HepG2 (cell line): ENCODE results near the gene TFAP2E. TPM values are rescaled to one million over a fixed set of nuclear protein-coding genes. Genes with fewer than 3 reads are reported as not detected.
A peak's percentile ranks its signal among the peaks of the same experiment; 100 is the strongest.

Experiments
- E2F2 ChIP-seq: sonication (generic); formaldehyde crosslinking; IDR thresholded peaks from 2 replicates; pipeline ENCODE4 v1.4.0; 2020; ENCODE audit warnings: missing genetic modification reagents, borderline replicate concordance
- FIP1L1 ChIP-seq: fragments of 200-400 bp; formaldehyde crosslinking; IDR thresholded peaks from 2 replicates; pipeline ENCODE4 v1.6.1; 2018; ENCODE audit warnings: low read depth, mild to moderate bottlenecking, low read length, moderate library complexity, borderline replicate concordance; ENCODE audit not compliant: insufficient read depth
- FOXA3 ChIP-seq: IDR thresholded peaks from 2 replicates; pipeline ENCODE4 v1.6.1; 2016; ENCODE audit warnings: missing genetic modification reagents, missing compliant biosample characterization
- GFI1 ChIP-seq: sonication (generic); formaldehyde crosslinking; IDR thresholded peaks from 2 replicates; pipeline ENCODE4 v1.5.0; 2020; ENCODE audit warnings: missing genetic modification reagents, mild to moderate bottlenecking, borderline replicate concordance
- HDAC1 ChIP-seq: sonication (generic); formaldehyde crosslinking; IDR thresholded peaks from 2 replicates; pipeline ENCODE4 v1.5.1; 2020; ENCODE audit warnings: mild to moderate bottlenecking, missing genetic modification reagents
- PHF8 ChIP-seq: sonication (generic); formaldehyde crosslinking; IDR thresholded peaks from 2 replicates; pipeline ENCODE4 v1.5.0; 2020; ENCODE audit warnings: missing genetic modification reagents
- POLR2G ChIP-seq: fragments of 200-400 bp; formaldehyde crosslinking; IDR thresholded peaks from 2 replicates; pipeline ENCODE4 v1.6.1; 2018; ENCODE audit warnings: mild to moderate bottlenecking, low read depth, low read length, moderate library complexity
- PRPF4 ChIP-seq: fragments of 200-400 bp; formaldehyde crosslinking; IDR thresholded peaks from 2 replicates; pipeline ENCODE4 v1.6.1; 2016; ENCODE audit warnings: low read length, low read depth; ENCODE audit not compliant: poor library complexity, severe bottlenecking
- SMAD1 ChIP-seq: sonication (generic); formaldehyde crosslinking; IDR thresholded peaks from 2 replicates; pipeline ENCODE4 v1.4.0; 2020; ENCODE audit warnings: missing genetic modification reagents, low read depth, mild to moderate bottlenecking, borderline replicate concordance
- SMAD3 ChIP-seq: sonication (generic); formaldehyde crosslinking; IDR thresholded peaks from 2 replicates; pipeline ENCODE4 v1.4.0; 2020; ENCODE audit warnings: missing genetic modification reagents
- TP53 ChIP-seq: sonication (generic); formaldehyde crosslinking; conservative IDR thresholded peaks from 2 replicates; pipeline ENCODE4 v1.4.0; 2020; ENCODE audit warnings: missing genetic modification reagents
- XRCC5 ChIP-seq: fragments of 200-400 bp; formaldehyde crosslinking; optimal IDR thresholded peaks from 2 replicates; pipeline ENCODE3; 2017; ENCODE audit warnings: mild to moderate bottlenecking, low read length
- ZBTB40 ChIP-seq, 2 experiments: fragments of 450-650 bp in 1 of 2; sonication (generic) in 1 of 2; formaldehyde crosslinking in 1 of 2; IDR thresholded peaks; 2 replicates each; pipeline versions ENCODE4 v1.6.1 to v1.8.0; 2016 to 2022; ENCODE audit warnings: antibody characterized with exemption in 1 of 2, mild to moderate bottlenecking in 1 of 2, missing genetic modification reagents in 1 of 2
- ZNF296 ChIP-seq: sonication (generic); formaldehyde crosslinking; conservative IDR thresholded peaks from 2 replicates; pipeline ENCODE4 v1.5.0; 2020; ENCODE audit warnings: mild to moderate bottlenecking, missing genetic modification reagents
- ZNF546 ChIP-seq: sonication (generic); formaldehyde crosslinking; conservative IDR thresholded peaks from 2 replicates; pipeline ENCODE4 v1.8.1; 2023; ENCODE audit warnings: mild to moderate bottlenecking, missing genetic modification reagents
- ZNF569 ChIP-seq: sonication (generic); formaldehyde crosslinking; IDR thresholded peaks from 2 replicates; pipeline ENCODE4 v1.5.0; 2020; ENCODE audit warnings: mild to moderate bottlenecking, missing genetic modification reagents, moderate library complexity, borderline replicate concordance
- ZNF879 ChIP-seq: sonication (generic); formaldehyde crosslinking; IDR thresholded peaks from 2 replicates; pipeline ENCODE4 v1.8.1; 2023; ENCODE audit warnings: missing genetic modification reagents
- polyA plus RNA-seq, 8 experiments: library from polyadenylated mRNA; depleted of rRNA in 3 of 8; stranded (reverse) in 7 of 8; unstranded in 1 of 8; fragments of >200 nt; fragmentation: Illumina TruSeq in 4 of 8; extraction: Trizol in 4 of 8; gene quantifications; 2 replicates each; pipeline versions ENCODE4 v1.2.1 to v1.2.3, GENCODE V29; 2011 to 2016; ENCODE audit warnings: low read depth in 4 of 8, missing spikeins in 1 of 8, mixed read lengths in 1 of 8; ENCODE audit not compliant: insufficient read depth in 1 of 8
- total RNA-seq, 5 experiments: library from RNA; depleted of rRNA; stranded (reverse); fragments of >200 nt; fragmentation: Illumina TruSeq; extraction: Trizol; gene quantifications; 2 replicates each; pipeline ENCODE4 v1.2.3, GENCODE V29; 2016; ENCODE audit warnings: low read depth in 1 of 5

The TFAP2E gene
- total and polyA plus RNA-seq, 2 of the 13 experiments (the other 11 are each of a cell fraction or from before 2014, with no cell fraction given) = 0.31 to 0.41 TPM

DNA sequence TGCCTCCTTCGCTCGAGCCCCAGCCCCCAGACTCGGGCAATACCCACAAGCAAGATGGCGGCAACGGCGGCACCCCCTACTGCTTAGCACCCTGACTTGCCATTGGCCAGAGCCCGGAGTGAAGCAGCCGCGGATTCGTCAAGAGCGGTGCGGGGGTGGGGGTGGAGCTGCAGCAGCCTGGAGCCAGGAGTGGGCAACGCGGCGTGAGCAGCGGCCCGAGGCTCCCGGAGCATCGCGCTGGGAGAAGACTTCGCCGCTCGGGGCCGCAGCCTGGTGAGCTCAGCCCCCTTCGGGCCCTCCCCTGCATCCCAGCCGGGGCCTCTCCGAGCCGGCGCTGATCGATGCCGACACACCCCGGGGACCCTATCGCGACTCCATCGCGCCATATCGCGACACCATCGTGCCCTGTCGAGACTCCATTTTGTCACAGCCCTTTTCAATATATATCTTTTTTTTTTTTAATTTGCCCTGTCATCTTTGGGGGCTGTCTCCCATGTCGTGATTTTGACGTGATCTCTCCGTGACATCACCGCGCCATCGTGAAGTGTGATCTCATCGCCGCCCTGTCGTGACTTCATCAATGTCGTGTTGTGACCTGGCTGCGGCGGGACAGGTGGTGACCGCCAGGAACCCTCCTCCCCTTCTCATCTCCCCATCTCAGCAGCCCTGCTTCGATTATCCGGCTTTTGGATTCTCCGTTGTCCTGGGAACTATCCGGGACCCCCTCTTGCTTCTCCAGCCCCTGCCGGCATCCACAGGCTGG, 15.3 kb upstream of the TFAP2E start, which contains the start of gene NCDN (continued):
- peak; percentile 41; the same call in 1 of the 2 replicates for TF ChIP-seq E2F2 (CRISPR knock-in tag)
- 0 out of 2 replicates have a peak, but pooled peaks have one; percentile 52 for TF ChIP-seq HDAC1 (CRISPR knock-in tag)
- no peak for TF ChIP-seq ZNF546 (CRISPR knock-in tag)
- TF ChIP-seq GFI1 = 0 out of 2 replicates have a peak, but pooled peaks have one; percentile 75
- no peak for TF ChIP-seq ZNF879 (CRISPR knock-in tag)
- peak; percentile 82 for TF ChIP-seq POLR2G
- TF ChIP-seq PRPF4 = no peak
- 0 out of 2 replicates have a peak, but pooled peaks have one; percentile 44 for TF ChIP-seq SMAD3 (CRISPR knock-in tag)
- 0 out of 2 replicates have a peak, but pooled peaks have one; percentile 16 for TF ChIP-seq FOXA3 (CRISPR knock-in tag)
- TF ChIP-seq ZNF569 = no peak
- no peak for TF ChIP-seq ZBTB40 (IDR thresholded peaks at IDR 0.05)
- no peak for TF ChIP-seq ZBTB40 (CRISPR knock-in tag; IDR thresholded peaks at IDR 0.05)
- peak; percentile 63 for TF ChIP-seq PHF8 (CRISPR knock-in tag)
- peak; percentile 48 for TF ChIP-seq XRCC5
- no peak for TF ChIP-seq SMAD1
- TF ChIP-seq ZNF296 (CRISPR knock-in tag) = no peak
- TF ChIP-seq TP53 (CRISPR knock-in tag) = peak; percentile 50; the same call in 1 of the 2 replicates
- no peak for TF ChIP-seq FIP1L1
